GM12892 (cell line): Measurements from ENCODE around the gene ROR1.

Experiments used
- POLR2A ChIP-seq: IDR thresholded peaks from 2 replicates; pipeline ENCODE4 v1.6.1; 2011; ENCODE audit warnings: low read depth, low read length, control low read depth
- TAF1 ChIP-seq: IDR thresholded peaks from 2 replicates; pipeline ENCODE4 v1.6.1; 2011; ENCODE audit warnings: low read depth, mild to moderate bottlenecking, control low read depth, low read length, borderline replicate concordance

- no peak for TF ChIP-seq POLR2A
- TF ChIP-seq TAF1: no peak
These were observed 348.8 kb downstream of the ROR1 start for GRCh38 chr1:64122588-64122987.
